ENCODE results near the gene CBFA2T2.
"Not testable (repeated sequence)": the region's sequence is repeated elsewhere in the genome, so short reads cannot be mapped to it uniquely, and the experiment has no call there.

CBFA2T2 gene

DNA sequence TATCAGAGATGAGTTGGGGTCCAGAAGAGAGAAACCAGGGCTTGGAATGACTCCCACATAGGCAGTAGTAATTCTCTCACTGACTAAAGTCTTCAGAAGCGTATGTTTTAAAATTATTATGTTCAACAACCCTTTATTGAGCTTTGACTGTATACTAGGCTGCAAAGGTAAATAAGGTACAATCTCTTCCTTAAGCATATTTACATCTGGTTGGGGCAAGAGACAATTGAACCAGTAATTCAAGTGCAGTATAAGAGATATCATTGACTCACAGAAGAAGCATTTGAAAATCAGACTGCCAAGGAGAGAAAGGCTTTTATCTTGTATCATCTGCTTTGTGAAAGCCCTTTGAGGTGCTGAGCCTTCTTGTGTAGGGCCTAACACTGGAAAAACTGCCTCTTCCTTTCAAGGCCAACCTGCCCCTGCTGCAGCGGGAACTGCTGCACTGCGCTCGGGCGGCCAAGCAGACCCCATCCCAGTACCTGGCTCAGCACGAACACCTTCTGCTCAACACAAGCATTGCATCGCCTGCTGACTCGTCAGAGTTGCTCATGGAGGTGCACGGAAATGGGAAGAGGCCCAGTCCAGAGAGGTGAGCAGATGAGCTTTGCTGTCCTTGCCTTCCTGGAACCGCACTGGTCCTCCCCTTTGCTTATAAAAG is 132.9 kb downstream of the CBFA2T2 start:
- no peak overlapping the region for H3K4me3 ChIP-seq (ENCODE audit: low read length)
- no peaks in the 10 kb centered on the region for H3K27me3 ChIP-seq (ENCODE audit: insufficient read depth, low read length)
- no peaks in the 10 kb centered on the region for H3K4me1 ChIP-seq (ENCODE audit: insufficient read depth, low read length)
- H3K36me3 ChIP-seq (ENCODE audit: insufficient read depth, low read length), result peaks cover 41% of the 10 kb centered on the region
- no peak overlapping the region for H2AFZ ChIP-seq (ENCODE audit: low read depth, low read length)
- H3K9me3 ChIP-seq (ENCODE audit: low read length), result no peaks in the 10 kb centered on the region

DNA sequence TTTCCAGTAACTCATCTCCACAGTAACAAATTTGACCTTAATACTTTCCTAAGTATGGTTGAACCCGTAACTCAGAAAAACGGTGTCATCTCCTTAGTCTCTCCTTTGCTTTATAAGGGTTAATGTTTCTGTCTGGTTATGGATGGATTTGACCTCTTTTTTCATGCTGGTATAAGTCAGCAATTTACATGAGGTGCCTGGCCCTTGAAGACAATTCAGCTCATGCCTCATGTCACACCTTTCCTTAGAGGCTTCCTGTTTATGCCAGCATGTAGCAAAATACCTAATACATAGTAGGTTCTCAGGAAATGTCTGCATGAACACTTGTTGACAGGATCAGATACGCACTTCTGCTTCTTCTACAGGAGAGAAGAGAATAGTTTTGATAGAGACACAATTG is 134.5 kb downstream of the CBFA2T2 start:
- H3K4me3 ChIP-seq (ENCODE audit: low read length), result no peak overlapping the region
- H3K36me3 ChIP-seq (ENCODE audit: insufficient read depth, low read length), result peaks cover 54% of the 10 kb centered on the region
- no peaks in the 10 kb centered on the region for H3K27me3 ChIP-seq (ENCODE audit: insufficient read depth, low read length)
- no peak overlapping the region for H2AFZ ChIP-seq (ENCODE audit: low read depth, low read length)
- no peaks in the 10 kb centered on the region for H3K9me3 ChIP-seq (ENCODE audit: low read length)
- no peaks in the 10 kb centered on the region for H3K4me1 ChIP-seq (ENCODE audit: insufficient read depth, low read length)

DNA sequence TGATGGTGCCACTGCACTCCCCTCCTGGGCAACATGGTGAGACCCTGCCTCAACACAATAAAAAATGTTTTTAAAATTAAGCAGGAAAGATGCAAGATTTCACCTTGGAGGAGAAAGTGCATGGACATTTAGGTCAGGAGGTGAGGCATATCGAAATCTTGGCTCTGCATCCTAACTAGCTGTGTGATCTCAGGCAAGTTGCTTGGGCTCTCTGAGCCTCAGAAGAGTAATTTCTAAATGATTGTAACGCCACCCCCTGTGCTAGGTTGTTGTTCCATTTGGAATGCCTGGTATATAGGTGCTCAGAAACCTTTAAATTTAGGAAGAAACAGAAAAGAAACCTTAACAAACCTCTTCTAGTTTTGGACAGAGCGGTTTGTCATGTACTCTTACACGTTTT is 136.3 kb downstream of the CBFA2T2 start:
- H3K36me3 ChIP-seq (ENCODE audit: insufficient read depth, low read length), result peaks cover 57% of the 10 kb centered on the region
- H3K27me3 ChIP-seq (ENCODE audit: insufficient read depth, low read length), result no peaks in the 10 kb centered on the region
- no peaks in the 10 kb centered on the region for H3K9me3 ChIP-seq (ENCODE audit: low read length)
- no peak overlapping the region for H3K4me3 ChIP-seq (ENCODE audit: low read length)
- H3K4me1 ChIP-seq (ENCODE audit: insufficient read depth, low read length), result no peaks in the 10 kb centered on the region
- no peak overlapping the region for H2AFZ ChIP-seq (ENCODE audit: low read depth, low read length)

DNA sequence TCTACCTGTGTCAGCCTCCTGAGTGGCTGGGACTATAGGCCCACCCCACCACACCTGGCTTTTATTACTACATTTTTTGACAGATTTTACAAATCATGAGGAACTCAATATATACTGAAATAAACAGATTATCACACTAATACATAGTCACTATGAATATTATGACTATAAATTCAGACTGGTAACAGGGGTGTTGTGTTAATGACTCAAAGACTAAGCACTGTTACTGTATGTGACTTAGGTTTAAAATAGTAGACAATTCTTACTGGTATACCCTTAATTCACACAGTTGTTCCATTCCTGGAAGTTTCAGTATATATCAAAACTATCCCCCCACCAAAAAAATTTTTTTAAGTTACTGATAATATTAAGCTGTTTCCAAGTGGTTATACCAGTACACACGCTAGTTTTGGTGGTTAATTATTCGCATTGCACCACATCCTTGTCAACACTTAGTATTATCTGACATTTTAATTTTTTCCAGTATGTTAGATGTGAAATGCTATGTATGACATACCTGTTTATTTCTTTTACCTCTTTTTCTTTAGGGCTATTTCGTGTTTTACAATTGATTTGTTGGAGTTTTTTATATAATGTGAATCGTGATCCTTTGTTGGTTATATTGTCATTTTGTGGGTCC is 137.8 kb downstream of the CBFA2T2 start:
- Histone ChIP-seq H3K36me3 (ENCODE audit: insufficient read depth, low read length) (peaks cover 57% of the 10 kb centered on the region), H3K27me3 (ENCODE audit: insufficient read depth, low read length) (no peaks in the 10 kb centered on the region), H3K4me1 (ENCODE audit: insufficient read depth, low read length) (no peaks in the 10 kb centered on the region), H3K4me3 (ENCODE audit: low read length) (no peak overlapping the region), H2AFZ (ENCODE audit: low read depth, low read length) (no peak overlapping the region), H3K9me3 (ENCODE audit: low read length) (no peaks in the 10 kb centered on the region)

DNA sequence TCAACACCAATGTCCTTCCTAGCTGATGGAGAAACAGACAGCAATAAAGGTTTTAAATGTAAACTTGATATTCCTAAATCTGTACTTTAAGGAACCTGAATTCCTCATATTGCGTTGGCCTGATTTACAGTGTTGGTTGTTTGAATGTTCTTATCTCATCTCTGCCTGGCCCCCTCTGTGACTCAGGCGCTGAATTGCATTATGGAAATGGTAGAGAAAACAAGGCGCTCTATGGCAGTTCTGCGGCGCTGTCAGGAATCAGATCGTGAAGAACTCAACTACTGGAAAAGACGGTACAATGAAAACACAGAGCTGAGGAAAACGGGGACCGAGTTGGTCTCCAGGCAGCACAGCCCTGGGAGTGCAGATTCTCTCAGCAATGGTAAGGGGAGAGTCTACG is 139.6 kb downstream of the CBFA2T2 start:
- H3K36me3 ChIP-seq (ENCODE audit: insufficient read depth, low read length), result peaks cover 54% of the 10 kb centered on the region
- no peak overlapping the region for H2AFZ ChIP-seq (ENCODE audit: low read depth, low read length)
- H3K9me3 ChIP-seq (ENCODE audit: low read length), result no peaks in the 10 kb centered on the region
- no peaks in the 10 kb centered on the region for H3K4me1 ChIP-seq (ENCODE audit: insufficient read depth, low read length)
- no peak overlapping the region for H3K4me3 ChIP-seq (ENCODE audit: low read length)
- H3K27me3 ChIP-seq (ENCODE audit: insufficient read depth, low read length), result no peaks in the 10 kb centered on the region

DNA sequence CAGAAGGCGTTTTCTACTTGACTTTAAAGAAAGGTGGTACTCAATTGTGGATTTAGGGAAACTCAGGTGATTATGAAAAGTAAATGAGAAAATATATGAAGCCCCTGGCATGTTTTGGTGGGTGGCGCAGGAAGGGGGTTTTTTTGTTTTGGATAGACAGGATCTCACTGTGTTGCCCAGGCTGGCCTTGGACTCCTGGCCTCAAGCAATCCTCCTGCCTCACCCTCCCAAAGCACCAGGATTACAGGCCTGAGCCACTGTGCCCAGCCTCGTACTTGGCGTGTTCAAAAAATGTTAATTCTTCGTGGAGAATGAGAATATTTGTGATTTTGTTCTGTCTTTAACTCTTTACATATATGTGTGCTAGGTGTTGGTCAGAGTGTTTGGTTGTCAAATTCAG is 140.1 kb downstream of the CBFA2T2 start:
- Histone ChIP-seq H3K9me3 (ENCODE audit: low read length) (no peaks in the 10 kb centered on the region), H3K36me3 (ENCODE audit: insufficient read depth, low read length) (peaks cover 50% of the 10 kb centered on the region), H2AFZ (ENCODE audit: low read depth, low read length) (no peak overlapping the region), H3K27me3 (ENCODE audit: insufficient read depth, low read length) (no peaks in the 10 kb centered on the region), H3K4me1 (ENCODE audit: insufficient read depth, low read length) (no peaks in the 10 kb centered on the region), H3K4me3 (ENCODE audit: low read length) (no peak overlapping the region)

DNA sequence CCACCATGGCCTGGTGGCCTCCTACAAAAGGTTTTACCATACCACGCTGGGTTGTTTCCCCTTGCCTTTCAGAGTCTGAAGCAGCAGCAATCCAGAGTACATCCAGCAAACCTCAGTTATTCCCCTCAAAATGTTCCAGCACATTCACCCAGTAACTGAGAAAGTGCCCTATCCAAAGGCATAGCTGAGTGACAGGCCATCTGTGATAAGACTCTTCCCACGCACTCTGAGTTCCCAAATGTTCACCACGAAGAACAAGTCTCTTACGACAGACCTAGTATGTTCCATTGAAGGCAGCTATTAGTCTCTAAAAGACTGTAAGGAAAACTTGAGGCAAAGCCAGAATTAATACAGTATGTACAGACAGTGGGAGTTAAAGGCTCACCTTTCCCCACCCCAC is 140.6 kb downstream of the CBFA2T2 start:
- Histone ChIP-seq H3K4me3 (ENCODE audit: low read length) (no peak overlapping the region), H3K36me3 (ENCODE audit: insufficient read depth, low read length) (peaks cover 48% of the 10 kb centered on the region), H3K27me3 (ENCODE audit: insufficient read depth, low read length) (no peaks in the 10 kb centered on the region)

DNA sequence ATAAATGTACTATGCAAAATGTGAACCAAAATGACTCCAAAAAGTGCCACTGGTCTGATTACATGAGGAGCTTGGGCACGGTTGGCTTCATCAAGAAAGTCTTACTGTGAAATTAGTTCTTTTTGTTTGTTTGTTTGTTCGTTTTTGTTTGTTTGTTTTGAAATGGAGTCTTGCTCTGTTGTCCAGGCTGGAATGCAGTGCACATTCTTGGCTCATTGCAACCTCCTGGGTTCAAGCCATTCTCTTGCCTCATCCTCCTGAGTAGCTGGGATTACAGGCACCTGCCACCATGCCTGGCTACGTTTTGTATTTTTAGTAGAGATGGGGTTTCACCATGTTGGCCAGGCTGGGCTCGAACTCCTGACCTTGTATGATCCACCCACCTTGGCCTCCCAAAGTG is 142.0 kb downstream of the CBFA2T2 start:
- H3K27me3 ChIP-seq (ENCODE audit: insufficient read depth, low read length); H3K4me1 ChIP-seq (ENCODE audit: insufficient read depth, low read length); H2AFZ ChIP-seq (ENCODE audit: low read depth, low read length); H3K4me3 ChIP-seq (ENCODE audit: low read length); H3K9me3 ChIP-seq (ENCODE audit: low read length): not testable (repeated sequence)
- H3K36me3 ChIP-seq (ENCODE audit: insufficient read depth, low read length), result peaks cover 46% of the 10 kb centered on the region

More for the DNA sequence above, 140.6 kb downstream of the CBFA2T2 start:
- H3K9me3 ChIP-seq (ENCODE audit: low read length), result no peaks in the 10 kb centered on the region
- H3K4me1 ChIP-seq (ENCODE audit: insufficient read depth, low read length), result no peaks in the 10 kb centered on the region
- H2AFZ ChIP-seq (ENCODE audit: low read depth, low read length), result no peak overlapping the region

DNA sequence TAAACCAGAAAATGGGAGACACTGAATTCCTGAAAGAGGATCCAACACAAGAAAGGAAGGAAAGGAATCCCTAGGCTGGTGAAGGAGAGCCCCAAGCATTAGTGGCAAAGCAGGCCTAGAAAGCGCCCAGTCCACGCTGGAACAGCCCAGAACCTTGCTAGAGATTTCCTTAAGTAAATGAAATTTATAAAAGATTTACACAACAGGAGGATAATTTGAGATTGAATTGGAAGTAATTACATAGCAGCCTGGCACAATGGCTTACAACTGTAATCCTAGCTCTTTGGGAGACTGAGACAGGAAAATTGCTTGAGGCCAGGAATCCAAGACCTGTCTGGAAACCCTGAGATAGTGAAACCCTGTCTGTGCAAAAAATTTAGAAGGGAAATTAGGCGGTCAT is 145.4 kb downstream of the CBFA2T2 start:
- Histone ChIP-seq H3K27me3 (ENCODE audit: insufficient read depth, low read length) (no peaks in the 10 kb centered on the region), H3K9me3 (ENCODE audit: low read length) (no peaks in the 10 kb centered on the region), H2AFZ (ENCODE audit: low read depth, low read length) (no peak overlapping the region), H3K4me3 (ENCODE audit: low read length) (no peak overlapping the region), H3K4me1 (ENCODE audit: insufficient read depth, low read length) (no peaks in the 10 kb centered on the region), H3K36me3 (ENCODE audit: insufficient read depth, low read length) (peaks cover 43% of the 10 kb centered on the region)

DNA sequence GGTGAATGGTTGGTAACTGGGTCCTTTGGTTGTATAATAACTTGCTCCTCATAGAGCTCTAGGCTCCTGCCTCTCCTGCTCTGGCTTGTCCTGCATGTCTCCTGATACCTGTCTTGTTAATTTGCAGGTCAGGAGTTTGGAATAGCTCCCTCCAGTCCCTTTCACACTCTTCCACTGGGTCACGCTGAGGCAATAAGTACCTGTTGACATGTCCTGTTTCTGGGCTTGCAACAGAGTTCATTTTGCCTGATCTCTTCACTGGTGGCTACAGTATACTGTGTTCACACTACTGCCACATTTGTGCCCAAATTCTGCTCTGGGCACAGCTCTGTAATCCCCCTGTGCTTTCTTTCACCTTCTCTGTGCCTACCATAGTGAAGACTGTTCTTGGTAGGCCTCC is 146.9 kb downstream of the CBFA2T2 start:
- Histone ChIP-seq H2AFZ (ENCODE audit: low read depth, low read length) (no peak overlapping the region), H3K36me3 (ENCODE audit: insufficient read depth, low read length) (peaks cover 49% of the 10 kb centered on the region), H3K27me3 (ENCODE audit: insufficient read depth, low read length) (no peaks in the 10 kb centered on the region), H3K9me3 (ENCODE audit: low read length) (no peaks in the 10 kb centered on the region), H3K4me1 (ENCODE audit: insufficient read depth, low read length) (no peaks in the 10 kb centered on the region), H3K4me3 (ENCODE audit: low read length) (no peak overlapping the region)

DNA sequence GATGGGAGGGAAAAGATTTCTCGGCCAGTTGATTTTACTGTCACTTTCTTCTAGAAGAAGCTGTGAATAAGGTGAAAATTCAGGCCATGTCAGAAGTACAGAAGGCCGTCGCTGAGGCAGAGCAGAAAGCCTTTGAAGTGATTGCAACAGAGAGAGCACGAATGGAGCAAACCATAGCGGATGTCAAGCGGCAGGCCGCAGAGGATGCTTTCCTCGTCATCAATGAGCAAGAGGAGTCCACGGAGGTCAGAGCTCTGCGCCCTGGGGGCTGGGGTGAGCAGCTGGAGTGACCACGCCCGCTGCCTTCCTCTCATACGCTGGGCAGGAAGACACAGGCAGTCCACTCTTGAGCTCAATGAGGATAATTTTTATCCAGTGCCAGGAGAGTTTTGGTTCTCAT is 150.4 kb downstream of the CBFA2T2 start:
- Histone ChIP-seq H3K9me3 (ENCODE audit: low read length) (no peaks in the 10 kb centered on the region), H3K4me1 (ENCODE audit: insufficient read depth, low read length) (no peaks in the 10 kb centered on the region), H2AFZ (ENCODE audit: low read depth, low read length) (no peak overlapping the region), H3K4me3 (ENCODE audit: low read length) (no peak overlapping the region), H3K27me3 (ENCODE audit: insufficient read depth, low read length) (no peaks in the 10 kb centered on the region), H3K36me3 (ENCODE audit: insufficient read depth, low read length) (peaks cover 57% of the 10 kb centered on the region)

DNA sequence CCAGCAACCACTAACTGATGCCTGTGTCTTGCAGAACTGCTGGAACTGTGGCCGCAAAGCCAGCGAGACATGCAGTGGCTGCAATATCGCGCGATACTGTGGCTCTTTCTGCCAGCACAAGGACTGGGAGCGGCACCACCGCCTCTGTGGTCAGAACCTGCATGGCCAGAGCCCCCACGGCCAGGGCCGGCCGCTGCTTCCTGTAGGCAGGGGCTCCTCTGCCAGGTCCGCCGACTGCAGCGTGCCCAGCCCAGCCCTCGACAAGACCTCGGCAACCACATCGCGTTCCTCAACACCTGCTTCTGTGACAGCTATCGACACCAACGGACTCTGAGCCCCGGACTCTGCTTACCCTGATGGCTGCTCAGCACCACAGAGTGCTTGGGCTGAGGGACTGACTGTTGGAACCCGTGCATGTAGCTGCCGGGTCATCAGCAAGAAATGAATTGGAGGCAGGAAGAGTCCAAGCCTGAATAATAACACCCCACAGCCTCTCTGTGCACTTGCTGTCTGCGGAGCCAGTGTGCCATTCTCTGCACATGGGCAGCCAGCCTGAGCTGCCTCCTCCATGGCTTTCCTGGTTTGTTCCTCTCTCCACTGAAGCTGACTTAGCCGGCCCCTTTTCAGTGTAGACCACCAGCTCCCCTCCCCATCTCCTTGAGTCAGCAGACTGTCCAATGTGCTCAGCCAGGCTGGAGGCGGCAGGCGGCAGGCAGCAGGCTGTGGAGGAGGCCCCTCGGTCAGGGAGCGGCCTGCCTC is 154.6 kb downstream of the CBFA2T2 start:
- Histone ChIP-seq H3K4me1 (ENCODE audit: insufficient read depth, low read length) (peaks cover 3% of the 10 kb centered on the region), H3K9me3 (ENCODE audit: low read length) (no peaks in the 10 kb centered on the region), H3K4me3 (ENCODE audit: low read length) (no peak overlapping the region), H3K36me3 (ENCODE audit: insufficient read depth, low read length) (peaks cover 45% of the 10 kb centered on the region), H3K27me3 (ENCODE audit: insufficient read depth, low read length) (no peaks in the 10 kb centered on the region), H2AFZ (ENCODE audit: low read depth, low read length) (no peak overlapping the region)

DNA sequence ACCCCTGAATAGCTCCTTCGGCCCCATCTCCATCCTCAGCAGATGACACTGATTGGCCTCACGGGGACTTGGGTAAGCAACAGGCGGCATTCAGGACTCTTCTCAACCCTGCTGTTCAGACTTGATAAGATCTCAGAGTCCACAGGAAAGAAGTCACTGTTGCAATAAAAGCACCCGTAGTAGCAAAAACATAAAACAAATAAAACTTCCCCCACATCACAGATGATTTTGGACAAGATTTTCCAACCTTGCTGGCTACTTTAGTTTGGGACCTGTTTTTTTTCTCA is 155.1 kb downstream of the CBFA2T2 start:
- Histone ChIP-seq H2AFZ (ENCODE audit: low read depth, low read length) (no peak overlapping the region), H3K9me3 (ENCODE audit: low read length) (no peaks in the 10 kb centered on the region), H3K27me3 (ENCODE audit: insufficient read depth, low read length) (no peaks in the 10 kb centered on the region), H3K4me1 (ENCODE audit: insufficient read depth, low read length) (peaks cover 3% of the 10 kb centered on the region), H3K4me3 (ENCODE audit: low read length) (no peak overlapping the region), H3K36me3 (ENCODE audit: insufficient read depth, low read length) (peaks cover 42% of the 10 kb centered on the region)
